Liver (tissue), 9 donors: ENCODE data around the gene ATP6V0E2. TPM values are rescaled to one million over a fixed set of nuclear protein-coding genes. Genes with fewer than 3 reads are reported as not detected.

ENCODE experiments used
- DNase-seq: peaks from one replicate; pipeline ENCODE4 v3.0.0-alpha.2; 2017; ENCODE audit warnings: low spot score
- H3K27ac ChIP-seq, 2 donors: one replicate each; pipeline ENCODE4 v1.7.0; 2013; ENCODE audit warnings: inconsistent platforms in 2 of 2, low read length in 2 of 2, control low read depth in 1 of 2, low read depth in 1 of 2, mild to moderate bottlenecking in 1 of 2
- H3K27me3 ChIP-seq, 4 donors: one replicate each; pipeline versions ENCODE4 v1.6.1 to v1.7.0; 2013; ENCODE audit warnings: low read length in 3 of 4, inconsistent platforms in 1 of 4, mild to moderate bottlenecking in 1 of 4, moderate library complexity in 1 of 4; ENCODE audit not compliant: control insufficient read depth in 4 of 4, insufficient read depth in 4 of 4
- H3K36me3 ChIP-seq, 4 donors: one replicate each; pipeline versions ENCODE4 v1.6.1 to v1.7.0; 2013; ENCODE audit warnings: low read length in 3 of 4, mild to moderate bottlenecking in 3 of 4, low read depth in 1 of 4, moderate library complexity in 1 of 4; ENCODE audit not compliant: control insufficient read depth in 4 of 4, insufficient read depth in 3 of 4
- H3K4me1 ChIP-seq, 4 donors: one replicate each; pipeline versions ENCODE4 v1.6.1 to v1.7.0; 2013; ENCODE audit warnings: low read length in 3 of 4, mild to moderate bottlenecking in 3 of 4, moderate library complexity in 1 of 4; ENCODE audit not compliant: control insufficient read depth in 4 of 4, insufficient read depth in 4 of 4
- H3K4me3 ChIP-seq, 3 donors: one replicate each; pipeline versions ENCODE4 v1.6.1 to v1.7.0; 2013; ENCODE audit warnings: low read length in 3 of 3, control low read depth in 1 of 3, low read depth in 1 of 3, mild to moderate bottlenecking in 1 of 3
- H3K9ac ChIP-seq, 2 donors: one replicate each; pipeline ENCODE4 v1.7.0; 2013; ENCODE audit warnings: low read length in 2 of 2, mild to moderate bottlenecking in 2 of 2, moderate library complexity in 2 of 2, control low read depth in 1 of 2, low read depth in 1 of 2
- H3K9me3 ChIP-seq, 4 donors: one replicate each; pipeline versions ENCODE4 v1.6.1 to v1.7.0; 2013; ENCODE audit warnings: low read length in 3 of 4; ENCODE audit not compliant: control insufficient read depth in 4 of 4
- EGR1 ChIP-seq, 2 donors: IDR thresholded peaks; 2 replicates each; pipeline ENCODE4 v1.6.1; 2016 to 2018; ENCODE audit warnings: antibody characterized with exemption in 2 of 2, low read depth in 2 of 2
- FOXA1 ChIP-seq: IDR thresholded peaks from 2 replicates; pipeline ENCODE4 v1.6.1; 2016; ENCODE audit warnings: antibody characterized with exemption
- FOXA2 ChIP-seq: IDR thresholded peaks from 2 replicates; pipeline ENCODE4 v1.6.1; 2016; ENCODE audit warnings: antibody characterized with exemption
- GABPA ChIP-seq, 2 donors: IDR thresholded peaks in 1 of 2; conservative IDR thresholded peaks in 1 of 2; 2 replicates each; pipeline ENCODE4 v1.6.1; 2016; ENCODE audit warnings: antibody characterized with exemption in 2 of 2, mild to moderate bottlenecking in 1 of 2, moderate library complexity in 1 of 2
- HNF4A ChIP-seq, 2 donors: conservative IDR thresholded peaks; 2 replicates each; pipeline ENCODE4 v1.6.1; 2016; ENCODE audit warnings: antibody characterized with exemption in 2 of 2, mild to moderate bottlenecking in 2 of 2
- HNF4G ChIP-seq: IDR thresholded peaks from 2 replicates; pipeline ENCODE4 v1.6.1; 2016; ENCODE audit warnings: antibody characterized with exemption
- JUND ChIP-seq, 2 donors: IDR thresholded peaks; 2 replicates each; pipeline ENCODE4 v1.6.1; 2016; ENCODE audit warnings: antibody characterized with exemption in 2 of 2
- NR2F2 ChIP-seq: IDR thresholded peaks from 2 replicates; pipeline ENCODE4 v1.6.1; 2016; ENCODE audit warnings: antibody characterized with exemption
- RAD21 ChIP-seq, 2 donors: IDR thresholded peaks; 2 replicates each; pipeline ENCODE4 v1.6.1; 2016; ENCODE audit warnings: antibody characterized with exemption in 2 of 2, mild to moderate bottlenecking in 2 of 2
- RXRA ChIP-seq, 2 donors: IDR thresholded peaks; 2 replicates each; pipeline ENCODE4 v1.6.1; 2017 to 2018; ENCODE audit warnings: antibody characterized with exemption in 2 of 2, mild to moderate bottlenecking in 1 of 2
- SP1 ChIP-seq: IDR thresholded peaks from 2 replicates; pipeline ENCODE4 v1.6.1; 2018; ENCODE audit warnings: antibody characterized with exemption, mild to moderate bottlenecking
- TAF1 ChIP-seq: conservative IDR thresholded peaks from 2 replicates; pipeline ENCODE4 v1.6.1; 2016; ENCODE audit warnings: antibody characterized with exemption, mild to moderate bottlenecking
- YY1 ChIP-seq: IDR thresholded peaks from 2 replicates; pipeline ENCODE4 v1.6.1; 2016; ENCODE audit warnings: antibody characterized with exemption, mild to moderate bottlenecking
- WGBS: extraction: QIAGEN DNeasy Blood & Tissue Kit; methylation state at CpG from one replicate; pipeline ENCODE4 v1.1.7; 2013; 5-methylcytosine and 5-hydroxymethylcytosine counted together
- polyA plus RNA-seq, 2 donors: library from polyadenylated mRNA; stranded (reverse) in 1 of 2; unstranded in 1 of 2; fragments of 200-250 nt in 1 of 2; fragments of >200 nt in 1 of 2; fragmentation: Nextera tagmentation in 1 of 2; extraction: Ambion mirVana in 1 of 2; gene quantifications; one replicate each; pipeline versions ENCODE4 v1.2.1 to v1.2.3, GENCODE V29; 2013 to 2015
- total RNA-seq, 2 donors: library from RNA; depleted of rRNA; stranded (reverse); fragments of >200 nt; gene quantifications; one replicate each; pipeline ENCODE4 v1.2.3, GENCODE V29; 2014
- TF ChIP-seq, protein P1 (sequence below): IDR thresholded peaks from 2 replicates; pipeline ENCODE4 v1.6.1; 2016; ENCODE audit warnings: antibody characterized with exemption
- TF ChIP-seq, protein P2 (sequence below): IDR thresholded peaks from 2 replicates; pipeline ENCODE4 v1.6.1; 2016; ENCODE audit warnings: antibody characterized with exemption
- TF ChIP-seq, protein P3 (sequence below): IDR thresholded peaks from 2 replicates; pipeline ENCODE4 v1.6.1; 2016; ENCODE audit warnings: antibody characterized with exemption, mild to moderate bottlenecking
- TF ChIP-seq, protein P4 (sequence below): IDR thresholded peaks from 2 replicates; pipeline ENCODE4 v1.6.1; 2016; ENCODE audit warnings: antibody characterized with exemption
- TF ChIP-seq, protein P5 (sequence below): fragments of 150-350 bp; IDR thresholded peaks from 2 replicates; pipeline ENCODE4 v1.5.1; 2017; ENCODE audit warnings: improper control_type of control experiment, low read depth, low read length; ENCODE audit not compliant: missing input control
- donor health status: healthy.
- donor health status: healthy.
- donor health status: healthy.
- donor health status: healthy.
- donor health status: healthy.

ATP6V0E2 gene
- total and polyA plus RNA-seq, 4 donors, result 9.8 to 77.1 (median 47.5) TPM

DNA sequence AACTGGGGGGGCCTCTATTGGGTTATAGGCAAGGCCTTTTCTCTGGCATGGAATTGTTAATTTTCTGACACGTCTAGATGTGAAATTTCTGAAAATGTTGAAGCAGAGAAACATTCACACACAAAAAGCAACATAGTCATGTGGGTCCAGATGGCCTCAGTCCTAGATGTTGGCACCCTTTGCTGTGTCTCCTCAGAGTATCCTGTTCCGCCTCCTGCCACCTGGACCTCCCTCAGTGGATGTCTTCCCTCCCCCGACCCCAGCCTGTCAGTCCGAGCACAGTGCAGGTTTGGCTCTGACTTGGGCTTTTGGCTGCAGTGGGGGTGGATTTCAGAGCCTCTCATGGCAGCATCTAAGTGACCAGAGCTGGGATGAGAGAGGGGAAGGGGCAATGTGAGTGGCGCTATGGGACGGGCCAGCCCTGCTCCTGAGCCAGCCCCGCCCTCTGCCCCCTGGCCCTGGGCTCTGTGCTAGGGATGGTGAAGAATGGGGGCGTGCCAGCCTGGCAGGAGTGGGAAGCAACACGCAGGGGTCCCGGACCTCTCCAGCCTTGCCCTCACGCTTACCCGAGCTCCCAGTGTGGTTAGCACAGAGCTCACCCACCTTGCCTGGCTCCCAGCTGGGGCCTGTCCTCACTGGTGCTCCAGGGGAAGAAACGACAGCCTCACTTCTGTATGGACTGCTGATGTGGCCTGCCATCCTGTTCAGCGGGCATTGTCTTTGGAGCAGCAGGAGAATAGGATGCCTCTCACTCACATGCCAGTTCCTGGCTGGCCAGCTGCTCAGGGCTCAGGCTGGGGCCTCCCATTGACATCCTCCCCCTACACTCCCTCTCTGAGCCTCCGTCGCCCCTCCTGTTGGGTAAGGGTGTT is 6.2 kb downstream of the ATP6V0E2 start:
- Histone ChIP-seq H3K9ac (no peak overlapping the region), H3K9me3 (no peaks in the 10 kb centered on the region), H3K4me1 (peaks cover 11 to 35% (median 20%) of the 10 kb centered on the region in 4 donors), H3K27ac (no peak overlapping the region), H3K4me3 (no peak overlapping the region), H3K27me3 (no peaks in the 10 kb centered on the region), H3K36me3 (no peaks in the 10 kb centered on the region)
- WGBS, result 94% methylated on average over 16 of the region's 16 CpGs
- DNase-seq, result no peak
- TF ChIP-seq GABPA (IDR thresholded peaks at IDR 0.05 in 1 of 2, conservative IDR thresholded peaks at IDR 0.05 in 1 of 2) (no peak), TAF1 (no peak), HNF4G (no peak), FOXA2 (no peak), RXRA (IDR thresholded peaks at IDR 0.05) (no peak), RAD21 (IDR thresholded peaks at IDR 0.05) (no peak), EGR1 (IDR thresholded peaks at IDR 0.05; ENCODE audit: low read depth in 2 of 2) (no peak), YY1 (no peak), FOXA1 (no peak), JUND (IDR thresholded peaks at IDR 0.05) (no peak), HNF4A (conservative IDR thresholded peaks at IDR 0.05) (no peak), NR2F2 (no peak), SP1 (no peak)
- TF ChIP-seq, protein P1, sequence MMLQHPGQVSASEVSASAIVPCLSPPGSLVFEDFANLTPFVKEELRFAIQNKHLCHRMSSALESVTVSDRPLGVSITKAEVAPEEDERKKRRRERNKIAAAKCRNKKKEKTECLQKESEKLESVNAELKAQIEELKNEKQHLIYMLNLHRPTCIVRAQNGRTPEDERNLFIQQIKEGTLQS, result no peak
- TF ChIP-seq, protein P2, sequence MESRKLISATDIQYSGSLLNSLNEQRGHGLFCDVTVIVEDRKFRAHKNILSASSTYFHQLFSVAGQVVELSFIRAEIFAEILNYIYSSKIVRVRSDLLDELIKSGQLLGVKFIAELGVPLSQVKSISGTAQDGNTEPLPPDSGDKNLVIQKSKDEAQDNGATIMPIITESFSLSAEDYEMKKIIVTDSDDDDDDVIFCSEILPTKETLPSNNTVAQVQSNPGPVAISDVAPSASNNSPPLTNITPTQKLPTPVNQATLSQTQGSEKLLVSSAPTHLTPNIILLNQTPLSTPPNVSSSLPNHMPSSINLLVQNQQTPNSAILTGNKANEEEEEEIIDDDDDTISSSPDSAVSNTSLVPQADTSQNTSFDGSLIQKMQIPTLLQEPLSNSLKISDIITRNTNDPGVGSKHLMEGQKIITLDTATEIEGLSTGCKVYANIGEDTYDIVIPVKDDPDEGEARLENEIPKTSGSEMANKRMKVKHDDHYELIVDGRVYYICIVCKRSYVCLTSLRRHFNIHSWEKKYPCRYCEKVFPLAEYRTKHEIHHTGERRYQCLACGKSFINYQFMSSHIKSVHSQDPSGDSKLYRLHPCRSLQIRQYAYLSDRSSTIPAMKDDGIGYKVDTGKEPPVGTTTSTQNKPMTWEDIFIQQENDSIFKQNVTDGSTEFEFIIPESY, result no peak
- TF ChIP-seq, protein P3, sequence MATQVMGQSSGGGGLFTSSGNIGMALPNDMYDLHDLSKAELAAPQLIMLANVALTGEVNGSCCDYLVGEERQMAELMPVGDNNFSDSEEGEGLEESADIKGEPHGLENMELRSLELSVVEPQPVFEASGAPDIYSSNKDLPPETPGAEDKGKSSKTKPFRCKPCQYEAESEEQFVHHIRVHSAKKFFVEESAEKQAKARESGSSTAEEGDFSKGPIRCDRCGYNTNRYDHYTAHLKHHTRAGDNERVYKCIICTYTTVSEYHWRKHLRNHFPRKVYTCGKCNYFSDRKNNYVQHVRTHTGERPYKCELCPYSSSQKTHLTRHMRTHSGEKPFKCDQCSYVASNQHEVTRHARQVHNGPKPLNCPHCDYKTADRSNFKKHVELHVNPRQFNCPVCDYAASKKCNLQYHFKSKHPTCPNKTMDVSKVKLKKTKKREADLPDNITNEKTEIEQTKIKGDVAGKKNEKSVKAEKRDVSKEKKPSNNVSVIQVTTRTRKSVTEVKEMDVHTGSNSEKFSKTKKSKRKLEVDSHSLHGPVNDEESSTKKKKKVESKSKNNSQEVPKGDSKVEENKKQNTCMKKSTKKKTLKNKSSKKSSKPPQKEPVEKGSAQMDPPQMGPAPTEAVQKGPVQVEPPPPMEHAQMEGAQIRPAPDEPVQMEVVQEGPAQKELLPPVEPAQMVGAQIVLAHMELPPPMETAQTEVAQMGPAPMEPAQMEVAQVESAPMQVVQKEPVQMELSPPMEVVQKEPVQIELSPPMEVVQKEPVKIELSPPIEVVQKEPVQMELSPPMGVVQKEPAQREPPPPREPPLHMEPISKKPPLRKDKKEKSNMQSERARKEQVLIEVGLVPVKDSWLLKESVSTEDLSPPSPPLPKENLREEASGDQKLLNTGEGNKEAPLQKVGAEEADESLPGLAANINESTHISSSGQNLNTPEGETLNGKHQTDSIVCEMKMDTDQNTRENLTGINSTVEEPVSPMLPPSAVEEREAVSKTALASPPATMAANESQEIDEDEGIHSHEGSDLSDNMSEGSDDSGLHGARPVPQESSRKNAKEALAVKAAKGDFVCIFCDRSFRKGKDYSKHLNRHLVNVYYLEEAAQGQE, result no peak
- TF ChIP-seq, protein P4, sequence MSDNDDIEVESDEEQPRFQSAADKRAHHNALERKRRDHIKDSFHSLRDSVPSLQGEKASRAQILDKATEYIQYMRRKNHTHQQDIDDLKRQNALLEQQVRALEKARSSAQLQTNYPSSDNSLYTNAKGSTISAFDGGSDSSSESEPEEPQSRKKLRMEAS, result no peak
- TF ChIP-seq, protein P5, sequence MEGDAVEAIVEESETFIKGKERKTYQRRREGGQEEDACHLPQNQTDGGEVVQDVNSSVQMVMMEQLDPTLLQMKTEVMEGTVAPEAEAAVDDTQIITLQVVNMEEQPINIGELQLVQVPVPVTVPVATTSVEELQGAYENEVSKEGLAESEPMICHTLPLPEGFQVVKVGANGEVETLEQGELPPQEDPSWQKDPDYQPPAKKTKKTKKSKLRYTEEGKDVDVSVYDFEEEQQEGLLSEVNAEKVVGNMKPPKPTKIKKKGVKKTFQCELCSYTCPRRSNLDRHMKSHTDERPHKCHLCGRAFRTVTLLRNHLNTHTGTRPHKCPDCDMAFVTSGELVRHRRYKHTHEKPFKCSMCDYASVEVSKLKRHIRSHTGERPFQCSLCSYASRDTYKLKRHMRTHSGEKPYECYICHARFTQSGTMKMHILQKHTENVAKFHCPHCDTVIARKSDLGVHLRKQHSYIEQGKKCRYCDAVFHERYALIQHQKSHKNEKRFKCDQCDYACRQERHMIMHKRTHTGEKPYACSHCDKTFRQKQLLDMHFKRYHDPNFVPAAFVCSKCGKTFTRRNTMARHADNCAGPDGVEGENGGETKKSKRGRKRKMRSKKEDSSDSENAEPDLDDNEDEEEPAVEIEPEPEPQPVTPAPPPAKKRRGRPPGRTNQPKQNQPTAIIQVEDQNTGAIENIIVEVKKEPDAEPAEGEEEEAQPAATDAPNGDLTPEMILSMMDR, result no peak
